HG03066 (cell line): Measurements from ENCODE around the gene GABRR1.
"Not testable (repeated sequence)": the region's sequence is repeated elsewhere in the genome, so short reads cannot be mapped to it uniquely, and the experiment has no call there.

Experiments used
- ATAC-seq: cut with Tn5 transposase; IDR thresholded peaks from one replicate; pipeline ENCODE4 v1.9.1; 2021; ENCODE audit warnings: low read depth; ENCODE audit not compliant: unreplicated experiment

GABRR1 gene

DNA sequence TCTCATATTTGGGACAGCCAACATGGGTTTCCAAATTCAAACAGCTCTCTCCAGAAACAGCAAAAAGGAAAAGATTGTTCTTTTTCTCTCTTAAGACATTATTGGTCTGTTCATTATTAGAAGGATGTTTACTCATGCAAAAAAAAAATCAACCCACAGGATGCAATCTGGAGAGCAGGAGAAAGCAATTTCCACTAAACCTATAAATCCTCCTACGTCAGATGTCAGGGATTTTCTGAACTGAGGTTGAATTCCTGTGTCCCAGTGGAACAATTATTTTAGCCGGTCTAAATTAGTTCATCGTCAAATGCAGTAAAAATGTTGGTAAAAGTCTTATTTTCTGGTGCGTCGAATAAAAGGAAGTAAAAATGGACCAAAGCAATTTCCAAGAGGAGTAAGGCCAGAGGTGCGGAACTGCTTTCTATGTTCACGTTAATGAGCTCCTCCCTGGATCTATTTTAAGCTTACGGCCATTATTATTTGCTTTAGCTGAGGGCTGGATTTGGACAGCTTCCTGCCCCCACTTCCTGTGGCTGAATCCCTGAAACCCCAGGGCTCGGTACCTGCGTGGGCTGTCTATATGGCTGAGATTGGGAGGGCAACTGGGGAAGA is at the start of gene GABRR1:
TSS of gene GABRR1 (minus strand) at position 60 of the 612 bp plus-strand sequence. CDS start at position 24, 36 bp downstream.
- no peak for ATAC-seq

DNA sequence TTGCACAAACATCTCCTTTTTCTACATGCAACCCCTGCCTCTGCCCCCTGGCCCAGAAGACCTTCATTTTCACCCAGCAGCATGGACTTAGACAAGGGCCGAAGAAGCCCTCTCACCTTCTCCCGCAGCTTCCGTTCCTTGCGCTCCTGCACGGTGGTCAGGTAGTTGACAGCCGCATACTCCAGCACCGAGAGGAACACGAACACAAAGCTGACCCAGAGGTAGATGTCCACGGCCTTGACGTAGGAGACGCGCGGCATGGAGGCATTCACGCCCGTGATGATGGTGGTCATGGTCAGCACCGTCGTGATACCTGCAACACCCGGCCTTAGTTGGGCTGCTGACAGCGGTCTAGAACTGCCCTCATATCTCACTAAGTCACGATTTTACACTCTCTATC is 47.1 kb upstream of the GABRR1 start:
- no peak for ATAC-seq

DNA sequence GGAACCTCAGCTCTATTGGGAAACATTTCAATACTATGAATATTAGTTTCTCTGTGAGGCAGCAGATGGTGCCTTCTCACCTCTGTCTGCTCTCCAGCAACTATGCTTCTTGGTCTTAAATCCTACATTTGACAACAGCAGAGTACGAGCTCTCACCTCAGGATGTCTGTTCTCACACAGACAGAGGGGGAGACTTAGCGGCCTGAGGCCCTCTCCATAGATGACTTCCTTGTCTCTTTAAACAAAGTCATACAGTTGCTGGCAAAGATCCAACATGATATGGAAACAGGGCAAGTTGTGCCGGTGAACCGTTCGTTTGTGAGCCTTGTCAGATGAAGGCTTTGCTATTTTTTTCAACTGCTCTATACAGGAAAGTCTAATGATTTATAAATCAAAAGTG is 43.7 kb upstream of the GABRR1 start:
- ATAC-seq = no peak

DNA sequence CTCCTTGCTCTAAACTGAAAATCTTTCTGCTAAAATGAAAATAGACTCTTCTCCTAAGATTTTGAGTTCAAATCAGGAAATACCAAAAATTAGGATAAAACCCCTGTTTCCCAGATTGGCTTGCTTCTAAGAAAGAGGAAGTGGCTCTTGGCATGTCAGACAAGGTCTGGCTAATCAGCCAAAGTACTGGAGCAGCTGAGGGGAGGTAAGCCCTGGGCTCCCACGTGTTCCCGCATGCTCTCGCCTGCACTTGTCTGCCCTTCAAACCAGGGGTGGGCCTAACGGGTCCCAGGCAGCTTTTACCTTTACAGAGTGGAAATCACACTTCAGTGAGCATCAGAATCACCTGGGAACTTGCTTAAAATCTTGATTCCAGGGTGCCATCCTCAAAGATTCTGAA is 43.2 kb upstream of the GABRR1 start:
- ATAC-seq = no peak

DNA sequence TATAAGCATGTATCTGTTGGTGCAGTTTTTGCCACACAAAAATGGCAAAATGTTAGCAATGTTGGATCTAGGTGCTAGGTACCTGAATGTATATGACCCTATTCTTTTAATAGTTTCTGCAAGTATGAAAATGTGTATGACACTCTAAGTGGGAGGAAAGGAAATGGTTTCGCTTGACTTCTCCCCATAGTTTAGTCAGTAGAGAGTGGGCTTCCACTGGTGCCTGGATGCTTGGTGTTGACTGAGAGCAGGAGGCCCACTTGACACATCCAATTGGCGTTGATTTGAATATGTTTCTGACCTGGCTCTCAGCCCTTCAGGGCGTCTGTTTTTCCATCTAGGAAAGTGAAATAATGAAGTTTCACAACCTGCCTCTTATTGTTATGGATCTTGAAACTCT is 41.8 kb upstream of the GABRR1 start:
- peak; percentile 62 for ATAC-seq

DNA sequence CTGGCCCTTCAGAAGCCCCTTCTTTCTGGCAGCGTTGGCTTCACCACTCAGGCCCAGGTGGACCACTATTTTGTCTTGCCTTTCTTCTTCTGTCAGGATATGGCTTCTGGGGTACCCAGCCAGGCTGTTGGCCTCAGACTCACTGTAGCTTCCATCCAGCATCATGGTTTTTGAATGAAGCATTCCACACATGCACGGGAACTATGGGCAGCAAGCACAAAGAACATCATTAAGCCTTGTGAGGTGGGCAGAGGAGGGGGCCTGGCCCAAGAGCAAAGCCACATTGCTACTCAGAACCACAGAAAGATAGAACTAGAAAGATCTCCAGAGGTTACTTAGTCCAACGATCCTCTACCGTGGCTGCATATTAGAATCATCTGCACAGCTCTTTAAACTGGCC is 40.6 kb upstream of the GABRR1 start:
- no peak for ATAC-seq

DNA sequence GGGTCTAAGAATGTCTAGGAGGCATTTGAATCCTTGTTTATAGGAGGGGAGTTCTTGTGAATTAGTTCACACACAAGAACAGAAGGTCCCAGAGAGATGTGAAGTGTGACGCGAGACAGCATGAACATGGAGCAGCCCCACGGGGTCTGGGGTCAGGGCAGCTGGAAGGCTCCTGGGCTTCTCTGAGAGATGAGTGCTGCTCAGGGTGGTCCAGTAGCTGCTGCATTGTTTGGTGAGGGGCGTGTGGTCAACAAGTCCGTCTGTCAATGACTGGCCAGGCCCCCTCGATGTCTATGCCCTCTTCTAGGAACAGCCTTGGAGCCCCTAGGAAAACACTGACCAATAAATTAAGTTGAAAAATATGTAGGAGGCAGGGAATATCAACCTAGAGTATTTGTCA is 40.2 kb upstream of the GABRR1 start:
- no peak for ATAC-seq

DNA sequence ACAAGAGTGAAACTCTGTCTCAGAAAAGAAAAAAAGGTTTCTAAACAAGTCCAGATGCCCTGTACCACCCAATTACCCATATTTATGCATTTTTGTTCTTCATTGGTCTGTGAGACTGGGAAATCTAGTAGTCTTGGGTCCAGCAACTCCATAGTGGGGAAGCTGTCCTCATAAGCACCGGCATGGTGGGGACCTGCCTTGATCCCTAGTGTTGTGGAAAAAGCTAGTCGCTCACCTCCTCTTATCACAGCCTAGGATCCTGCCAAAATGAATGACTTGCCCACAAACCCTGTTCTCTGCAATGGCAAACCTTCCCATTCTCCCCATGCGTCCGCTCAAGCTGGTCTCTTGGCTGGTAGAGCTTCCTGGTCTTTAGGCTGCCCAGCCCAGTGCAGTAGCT is 38.3 kb upstream of the GABRR1 start:
- no peak for ATAC-seq

DNA sequence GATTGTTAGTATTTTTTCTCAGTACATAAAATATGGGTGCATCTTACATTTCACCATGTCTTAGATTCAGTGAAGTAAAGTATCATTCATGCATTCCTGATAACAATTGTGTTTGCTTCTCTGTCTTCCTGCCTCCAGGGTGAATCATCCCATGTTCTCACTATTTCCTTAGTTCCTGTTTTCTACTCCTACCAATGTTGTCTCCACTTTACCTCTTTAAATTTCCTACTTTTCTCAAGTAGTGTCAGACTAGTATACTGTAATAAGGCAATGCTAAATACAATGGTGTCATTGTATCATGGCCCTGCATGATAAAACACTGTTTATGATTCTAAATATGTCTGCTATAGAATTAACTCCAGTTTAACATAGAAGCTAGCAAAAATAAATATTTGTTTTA is 37.4 kb upstream of the GABRR1 start:
- ATAC-seq = no peak

DNA sequence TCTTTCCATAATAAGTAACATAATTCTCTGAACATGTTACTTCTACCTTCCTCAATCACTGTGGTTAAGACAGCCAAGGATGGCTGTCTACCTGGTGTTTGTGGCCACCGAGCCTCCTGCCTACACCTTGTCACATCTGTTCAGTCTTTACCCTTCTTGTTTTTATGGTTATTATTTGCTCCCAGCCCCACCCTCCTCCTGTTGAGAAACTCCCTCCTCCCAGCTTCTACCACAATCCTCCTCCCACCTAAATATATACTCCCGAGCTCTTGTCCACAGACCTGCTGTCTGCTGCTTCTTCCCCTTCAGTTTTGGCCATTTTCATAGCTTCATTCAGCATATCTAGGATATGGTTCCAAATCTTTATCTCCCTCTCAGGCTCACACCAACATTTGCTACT is 35.7 kb upstream of the GABRR1 start:
- no peak for ATAC-seq

DNA sequence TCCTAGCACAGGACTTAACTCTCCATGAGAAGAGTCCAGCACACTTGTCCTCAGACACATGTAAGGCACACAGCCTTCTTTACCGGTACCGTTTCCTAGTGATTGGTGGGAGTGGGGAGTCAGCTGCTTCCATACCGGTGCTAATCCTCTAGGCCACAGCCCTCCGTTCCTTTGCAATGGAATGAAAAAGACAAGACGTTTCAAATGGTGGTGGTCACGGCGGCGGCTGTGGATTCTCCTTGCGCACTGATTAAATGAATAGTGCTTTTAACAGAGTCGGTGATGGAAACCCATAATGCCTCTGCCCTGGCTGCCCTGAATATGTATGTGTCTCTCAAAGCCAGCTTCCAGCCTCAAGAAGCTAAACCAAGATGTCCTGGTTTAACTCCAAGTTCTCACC is 34.8 kb upstream of the GABRR1 start:
- ATAC-seq = no peak

DNA sequence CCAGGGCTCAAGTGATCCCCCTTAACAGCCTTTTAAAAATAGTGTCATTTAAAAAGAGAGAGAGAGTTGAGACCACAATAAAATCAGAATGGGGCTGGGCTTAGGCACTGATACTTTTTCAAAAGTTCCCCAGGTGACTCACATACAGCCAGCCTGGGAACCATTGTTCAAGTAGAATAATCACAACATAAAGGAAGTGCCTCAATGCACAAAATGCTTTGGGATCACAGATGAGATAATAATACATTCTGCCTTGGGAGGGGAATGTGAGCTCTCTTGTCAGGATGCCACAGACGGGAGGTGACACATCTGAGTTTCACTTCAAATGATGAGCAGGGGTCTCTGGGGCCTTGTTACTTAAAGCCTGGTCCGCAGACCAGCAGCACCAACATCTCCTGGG is 34.0 kb upstream of the GABRR1 start:
- ATAC-seq = no peak

DNA sequence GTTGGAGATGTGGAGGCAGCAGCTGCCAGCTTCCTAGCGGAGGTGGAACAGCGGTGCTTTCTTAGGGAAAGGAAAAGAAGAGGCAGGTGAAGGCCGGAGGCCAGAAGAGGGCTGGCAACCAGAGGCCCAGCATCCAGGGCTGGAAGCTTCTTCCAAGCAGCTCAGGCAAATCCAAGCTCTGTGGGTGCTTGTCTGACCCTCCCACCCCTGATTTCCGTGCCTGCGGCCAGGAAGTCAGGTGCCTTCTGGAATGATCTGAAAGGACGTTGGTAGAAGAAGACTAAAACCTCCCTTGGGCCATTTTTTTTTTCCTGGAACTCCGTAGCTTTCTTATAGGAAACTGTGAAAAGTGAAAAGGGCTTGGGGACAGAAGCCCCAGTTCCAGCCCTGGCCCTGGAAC is 33.1 kb upstream of the GABRR1 start:
- no peak for ATAC-seq

DNA sequence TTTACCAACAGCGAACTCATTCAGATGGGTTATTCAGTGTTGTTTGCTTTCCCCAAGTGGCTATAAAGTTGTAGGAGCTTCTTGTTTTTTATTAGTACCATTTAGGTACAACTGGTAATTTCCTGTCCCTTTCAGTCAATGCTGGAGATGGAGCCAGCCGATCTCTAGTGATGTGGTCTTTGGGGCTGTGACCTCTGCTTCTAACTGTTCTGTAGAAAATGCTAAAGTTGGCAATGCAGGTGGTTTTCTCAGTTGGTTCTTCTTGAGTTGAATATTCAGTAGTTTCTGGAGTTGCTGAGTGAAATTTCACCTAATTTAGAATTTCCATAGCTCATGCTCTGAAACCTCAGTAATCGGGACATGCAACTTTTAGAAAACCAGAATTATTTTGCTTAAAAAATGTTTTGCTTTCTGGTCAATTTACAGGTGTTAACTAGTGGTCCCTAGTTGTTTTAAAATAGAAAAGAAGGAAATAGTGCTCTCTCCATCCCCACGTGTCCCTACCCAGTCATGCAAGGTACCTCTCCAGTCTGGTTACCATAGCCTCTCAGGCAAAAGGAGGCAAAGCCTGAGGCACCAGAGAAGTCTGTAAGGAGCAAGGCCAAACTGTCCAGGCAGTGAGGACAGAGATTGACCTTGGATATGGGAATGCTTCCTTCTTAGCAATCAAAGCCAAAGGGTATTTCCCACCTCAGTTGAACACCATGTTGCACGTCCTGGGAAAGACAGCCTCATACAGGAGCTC is 27.3 kb upstream of the GABRR1 start:
- no peak for ATAC-seq

DNA sequence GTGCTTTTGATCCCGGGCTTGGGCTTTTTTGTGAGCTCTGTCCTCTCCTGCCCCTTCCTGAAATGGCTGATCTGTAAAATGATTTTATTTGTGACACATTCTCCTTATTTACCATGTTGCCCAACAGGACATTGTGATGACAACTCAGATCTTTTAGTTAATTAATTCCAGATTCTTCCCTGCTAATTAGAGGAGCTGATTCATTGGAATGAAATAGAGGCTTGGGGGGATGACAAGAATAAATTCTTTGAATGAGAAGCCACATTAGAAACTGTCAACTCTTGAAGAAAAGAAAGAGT is 26.1 kb upstream of the GABRR1 start:
- no peak for ATAC-seq

DNA sequence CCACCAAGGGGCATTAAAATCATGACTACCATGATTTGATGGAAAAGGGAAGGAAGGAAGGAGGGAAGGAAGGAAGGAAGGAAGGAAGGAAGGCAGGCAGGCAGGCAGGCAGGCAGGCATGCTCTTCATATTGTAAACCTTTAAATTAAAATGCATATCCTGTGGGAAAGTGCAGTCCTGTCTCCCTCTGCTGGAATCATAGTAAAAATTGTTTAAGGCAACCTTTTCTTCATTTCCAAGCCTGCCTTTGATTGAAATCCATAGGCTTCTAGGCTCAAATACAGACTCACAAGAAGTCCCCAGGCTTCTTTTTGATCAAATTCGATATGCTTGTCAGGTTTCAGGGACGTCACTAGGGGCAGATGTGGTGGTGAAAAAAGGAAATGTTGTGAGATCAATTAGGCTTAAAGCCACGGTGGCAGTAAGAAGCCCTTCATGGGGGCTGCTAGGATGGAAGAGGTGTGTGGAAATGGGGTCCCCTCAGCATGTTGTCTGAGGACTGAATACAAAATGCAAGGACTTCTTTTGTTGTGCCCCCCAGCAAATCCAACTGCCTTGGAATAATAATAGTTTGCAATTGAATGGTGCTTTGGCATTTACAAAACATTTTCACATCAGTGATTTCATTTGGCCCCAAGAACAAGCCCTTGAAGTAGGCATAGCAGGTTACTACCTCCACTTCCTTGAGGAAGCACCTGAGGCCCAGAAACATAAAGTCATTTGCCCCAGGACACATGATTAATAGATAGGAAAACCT is 25.6 kb upstream of the GABRR1 start:
- no peak for ATAC-seq

DNA sequence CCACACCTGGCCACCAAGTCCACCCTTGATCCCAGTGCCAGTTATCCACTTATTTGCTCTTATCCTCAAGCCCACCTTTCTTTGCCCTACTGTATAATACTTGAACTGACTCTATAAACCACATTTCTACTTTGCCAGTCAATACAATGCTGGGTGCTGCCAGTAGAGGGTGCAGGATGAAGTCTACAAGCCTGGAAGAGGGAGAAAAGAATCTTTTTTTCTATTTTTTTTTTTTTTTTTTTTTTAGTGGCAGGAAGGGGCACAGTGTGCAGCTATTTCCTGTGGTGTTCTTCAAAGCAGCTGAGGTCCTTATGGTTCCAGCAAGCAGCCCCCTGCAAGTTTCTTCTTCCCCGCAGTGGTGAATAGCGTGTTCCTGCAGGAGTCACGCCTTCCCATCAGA is 22.2 kb upstream of the GABRR1 start:
- ATAC-seq = no peak

DNA sequence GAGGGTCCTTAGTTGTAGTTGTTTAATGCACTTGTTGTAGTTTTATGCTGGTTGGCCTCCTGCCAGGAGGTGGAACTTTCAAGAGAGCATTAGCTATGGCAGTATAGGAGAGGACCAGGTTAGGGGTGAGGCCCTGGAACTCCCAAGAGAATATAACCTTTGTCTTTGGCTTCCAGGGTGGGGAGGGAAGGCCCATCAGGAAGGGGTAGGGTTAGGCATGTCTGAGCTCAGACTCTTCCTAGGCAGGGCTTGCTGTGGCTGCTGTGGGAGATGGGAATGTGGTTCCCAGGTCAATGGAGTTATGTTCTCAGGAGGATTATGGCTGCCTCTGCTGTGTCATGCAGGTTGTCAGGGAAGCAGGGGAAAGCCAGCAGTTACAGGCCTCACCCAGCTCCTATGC is 20.0 kb upstream of the GABRR1 start:
- ATAC-seq = no peak

DNA sequence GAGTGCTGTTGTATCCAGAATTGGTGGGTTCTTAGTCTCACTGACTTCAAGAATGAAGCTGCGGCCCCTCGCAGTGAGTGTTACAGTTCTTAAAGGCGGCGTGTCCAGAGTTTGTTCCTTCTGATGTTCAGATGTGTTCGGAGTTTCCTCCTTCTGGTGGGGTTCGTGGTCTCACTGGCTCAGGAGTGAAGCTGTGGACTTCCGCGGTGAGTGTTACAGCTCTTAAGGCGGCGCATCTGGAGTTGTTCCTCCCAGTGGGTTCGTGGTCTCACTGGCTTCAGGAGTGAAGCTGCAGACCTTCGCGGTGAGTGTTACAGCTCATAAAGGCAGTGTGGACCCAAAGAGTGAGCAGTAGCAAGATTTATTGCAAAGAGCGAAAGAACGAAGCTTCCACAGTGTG is 16.4 kb upstream of the GABRR1 start:
- not testable (repeated sequence) for ATAC-seq

DNA sequence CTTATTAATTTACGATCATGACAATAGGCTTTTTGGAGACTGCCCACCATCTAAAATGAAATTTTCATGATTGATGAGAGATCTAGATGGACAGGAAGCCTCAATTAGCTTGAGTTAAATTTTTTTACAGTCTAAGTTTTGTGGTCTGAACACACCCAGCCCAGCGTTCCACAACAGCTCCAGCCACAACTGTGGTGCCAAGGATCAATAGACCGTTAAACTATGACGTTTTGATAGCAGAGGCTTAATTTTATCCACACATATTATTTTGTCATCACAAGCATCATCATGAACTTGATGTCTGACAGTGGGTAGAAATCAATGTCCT is 5.5 kb upstream of the GABRR1 start:
- no peak for ATAC-seq

DNA sequence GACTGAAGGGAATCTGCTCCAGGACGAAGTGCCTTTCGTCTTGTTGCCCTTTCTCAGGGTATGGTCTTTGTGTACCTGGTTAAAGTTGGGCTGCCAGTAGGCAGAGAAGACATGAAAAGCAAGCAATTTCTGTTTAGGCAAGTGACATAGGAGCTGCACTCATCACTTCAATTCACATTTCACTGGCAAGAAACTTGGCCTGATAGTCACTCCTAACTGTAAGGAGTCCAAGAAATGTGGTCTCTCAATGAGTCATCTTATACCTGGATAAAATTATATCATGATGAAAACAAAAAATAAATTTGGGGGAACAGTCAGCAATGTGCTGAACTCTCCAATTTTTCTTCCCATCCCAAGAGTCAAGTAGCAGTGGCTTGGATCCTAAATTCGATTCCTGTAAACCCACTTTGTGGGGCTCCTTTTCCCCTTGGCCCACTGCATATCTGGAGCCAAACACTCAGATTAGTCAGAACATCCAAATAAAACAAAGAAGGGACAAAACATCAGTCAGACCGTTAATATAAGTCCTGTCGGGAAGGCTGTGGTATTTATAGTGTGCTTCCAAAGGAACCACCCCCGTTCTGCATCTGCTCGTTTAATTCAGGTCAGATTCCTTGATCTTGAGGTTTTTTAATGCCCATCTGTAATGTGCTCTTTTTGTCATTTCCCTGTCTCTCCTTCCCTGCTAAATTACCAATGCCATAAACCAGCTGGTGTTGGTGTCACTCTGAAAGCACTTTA is 5.0 kb upstream of the GABRR1 start:
- no peak for ATAC-seq
